ENCODE data around the gene PEAK1.

Gene PEAK1

DNA sequence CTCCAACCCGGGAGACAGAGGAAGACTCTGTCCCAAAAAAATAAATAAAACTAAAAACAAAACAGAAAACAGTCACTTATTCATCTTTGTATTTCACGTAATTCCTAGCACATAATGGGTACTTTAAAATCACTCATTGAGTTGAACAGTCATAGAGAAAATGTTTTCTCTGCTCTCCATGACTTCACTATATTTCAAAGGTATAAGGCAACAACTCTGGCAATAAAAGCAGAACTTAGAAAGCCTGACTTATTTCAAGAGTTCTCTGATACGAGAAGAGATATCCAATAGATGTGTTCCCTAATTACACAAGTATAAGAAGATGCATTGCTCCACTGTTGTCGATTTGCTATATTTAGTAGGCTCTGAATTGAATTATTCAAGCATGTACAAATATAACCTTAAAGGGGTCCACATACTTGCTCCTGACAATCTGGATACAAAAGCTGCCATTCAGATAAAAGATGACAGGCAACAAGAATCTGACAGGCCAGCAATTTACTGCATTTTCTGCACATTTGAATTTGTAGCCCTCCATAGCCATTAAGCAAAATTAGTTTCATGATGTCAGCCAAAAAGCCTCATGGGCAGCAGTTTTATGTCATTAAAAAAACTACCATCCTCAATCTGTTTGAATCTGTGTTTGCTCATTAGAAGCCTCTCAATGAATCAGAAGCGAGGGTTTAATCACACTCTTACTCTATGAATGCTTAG lies 47.9 kb downstream of the PEAK1 start:
- no peak overlapping the region for H3K4me3 Mint-ChIP-seq
- no peaks in the 10 kb centered on the region for H3K27me3 Mint-ChIP-seq (ENCODE audit: low read depth)
- H3K36me3 Mint-ChIP-seq (ENCODE audit: low read depth), result no peaks in the 10 kb centered on the region
- no peak overlapping the region for H3K27ac Mint-ChIP-seq
- peaks cover 2% of the 10 kb centered on the region for H3K4me1 Mint-ChIP-seq (ENCODE audit: low read depth)
- H3K9me3 Mint-ChIP-seq, result no peaks in the 10 kb centered on the region

- H3K27me3 Mint-ChIP-seq (ENCODE audit: low read depth), result no peaks in the 10 kb centered on the region
- H3K4me1 Mint-ChIP-seq (ENCODE audit: low read depth), result no peaks in the 10 kb centered on the region
- H3K27ac Mint-ChIP-seq, result no peak overlapping the region
- H3K9me3 Mint-ChIP-seq, result no peaks in the 10 kb centered on the region
- peaks cover 4% of the 10 kb centered on the region for H3K36me3 Mint-ChIP-seq (ENCODE audit: low read depth)
- no peak overlapping the region for H3K4me3 Mint-ChIP-seq
These were observed 49.3 kb downstream of the PEAK1 start for GRCh38 chr15:77370580-77370979.

DNA sequence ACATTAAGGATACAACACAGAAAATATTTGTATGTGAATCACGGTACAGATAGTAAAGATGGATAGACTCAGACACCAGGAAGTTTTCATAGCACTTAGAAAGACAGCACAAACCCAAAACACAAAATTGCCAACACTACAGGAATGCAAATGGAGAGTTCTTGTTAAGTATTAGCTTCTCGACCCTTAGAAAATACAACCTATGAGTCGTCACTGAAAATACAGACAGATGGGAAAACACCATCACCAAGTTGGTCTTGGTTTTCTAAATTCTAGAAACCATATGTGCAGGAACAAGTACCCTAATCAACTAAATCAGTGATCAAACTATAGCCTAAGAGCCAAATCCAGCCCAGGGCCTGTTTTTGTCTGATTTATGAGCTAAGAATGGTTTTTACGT lies 50.7 kb downstream of the PEAK1 start:
- Mint-ChIP-seq H3K27me3 (ENCODE audit: low read depth) (no peaks in the 10 kb centered on the region), H3K27ac (no peak overlapping the region), H3K4me1 (ENCODE audit: low read depth) (no peaks in the 10 kb centered on the region), H3K4me3 (no peak overlapping the region), H3K36me3 (ENCODE audit: low read depth) (peaks cover 6% of the 10 kb centered on the region), H3K9me3 (no peaks in the 10 kb centered on the region)

DNA sequence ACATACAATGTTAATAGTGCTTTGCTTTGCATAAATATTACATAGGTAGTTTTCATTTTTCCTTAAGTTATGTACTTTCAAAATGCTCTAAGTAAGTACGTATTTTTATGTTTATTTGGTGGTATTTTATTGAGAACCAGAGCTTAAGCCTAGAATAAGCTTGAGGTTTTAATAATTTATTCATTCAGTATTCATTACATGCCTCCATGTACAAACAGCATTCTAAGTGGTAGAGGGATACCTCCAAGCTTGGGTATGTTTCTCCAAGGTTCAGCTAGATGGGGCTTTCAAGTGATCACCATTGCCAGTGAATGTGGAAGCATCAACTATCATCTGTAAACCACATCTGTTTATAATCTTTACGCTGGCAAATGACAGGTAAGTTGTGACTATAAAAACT lies 52.3 kb downstream of the PEAK1 start:
- Mint-ChIP-seq H3K27ac (no peak overlapping the region), H3K4me1 (ENCODE audit: low read depth) (no peaks in the 10 kb centered on the region), H3K36me3 (ENCODE audit: low read depth) (peaks cover 13% of the 10 kb centered on the region), H3K27me3 (ENCODE audit: low read depth) (no peaks in the 10 kb centered on the region), H3K9me3 (no peaks in the 10 kb centered on the region), H3K4me3 (no peak overlapping the region)

- Mint-ChIP-seq H3K27me3 (ENCODE audit: low read depth) (no peaks in the 10 kb centered on the region), H3K36me3 (ENCODE audit: low read depth) (peaks cover 17% of the 10 kb centered on the region)
These were observed 58.4 kb downstream of the PEAK1 start for GRCh38 chr15:77361456-77361855.

GRCh38 chr15:77358545-77359240 lies 61.2 kb downstream of the PEAK1 start:
- Mint-ChIP-seq H3K9me3 (no peaks in the 10 kb centered on the region), H3K4me3 (no peak overlapping the region), H3K27ac (no peak overlapping the region), H3K4me1 (ENCODE audit: low read depth) (peaks cover 4% of the 10 kb centered on the region), H3K36me3 (ENCODE audit: low read depth) (peaks cover 10% of the 10 kb centered on the region), H3K27me3 (ENCODE audit: low read depth) (no peaks in the 10 kb centered on the region)

More at GRCh38 chr15:77361456-77361855, 58.4 kb downstream of the PEAK1 start:
- H3K9me3 Mint-ChIP-seq, result no peaks in the 10 kb centered on the region
- no peak overlapping the region for H3K4me3 Mint-ChIP-seq
- H3K27ac Mint-ChIP-seq, result no peak overlapping the region
- H3K4me1 Mint-ChIP-seq (ENCODE audit: low read depth), result no peaks in the 10 kb centered on the region

DNA sequence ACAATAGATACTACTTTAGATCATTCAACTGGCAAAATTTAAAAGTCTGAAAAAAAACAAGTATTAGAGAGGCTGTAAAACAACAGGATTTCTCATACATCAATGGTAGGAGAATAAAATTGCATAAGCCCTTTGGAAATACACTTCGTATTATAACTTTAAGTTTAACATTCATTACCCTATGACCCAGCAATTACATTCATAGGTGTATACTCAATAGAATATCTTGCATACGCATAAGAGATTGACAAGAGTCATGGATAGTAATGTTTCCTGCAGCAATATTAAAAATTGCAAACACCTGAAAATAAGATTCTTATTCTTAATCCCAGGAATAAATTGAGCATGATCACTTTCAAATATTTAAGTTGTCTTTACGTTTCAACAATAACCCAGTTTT lies 63.6 kb downstream of the PEAK1 start:
- H3K36me3 Mint-ChIP-seq (ENCODE audit: low read depth), result peaks cover 4% of the 10 kb centered on the region
- no peaks in the 10 kb centered on the region for H3K27me3 Mint-ChIP-seq (ENCODE audit: low read depth)
- no peaks in the 10 kb centered on the region for H3K9me3 Mint-ChIP-seq

GRCh38 chr15:77355321-77355720 lies 64.6 kb downstream of the PEAK1 start:
- H3K27ac Mint-ChIP-seq, result no peak overlapping the region
- H3K36me3 Mint-ChIP-seq (ENCODE audit: low read depth), result peaks cover 1% of the 10 kb centered on the region
- H3K4me1 Mint-ChIP-seq (ENCODE audit: low read depth), result peaks cover 4% of the 10 kb centered on the region
- H3K4me3 Mint-ChIP-seq, result no peak overlapping the region
- no peaks in the 10 kb centered on the region for H3K9me3 Mint-ChIP-seq
- H3K27me3 Mint-ChIP-seq (ENCODE audit: low read depth), result no peaks in the 10 kb centered on the region

More for the DNA sequence above, 63.6 kb downstream of the PEAK1 start:
- Mint-ChIP-seq H3K27ac (no peak overlapping the region), H3K4me1 (ENCODE audit: low read depth) (peaks cover 4% of the 10 kb centered on the region), H3K4me3 (no peak overlapping the region)

GRCh38 chr15:77354063-77354462 lies 65.8 kb downstream of the PEAK1 start:
- no peaks in the 10 kb centered on the region for H3K27me3 Mint-ChIP-seq (ENCODE audit: low read depth)
- peaks cover 1% of the 10 kb centered on the region for H3K36me3 Mint-ChIP-seq (ENCODE audit: low read depth)
- peaks cover 4% of the 10 kb centered on the region for H3K4me1 Mint-ChIP-seq (ENCODE audit: low read depth)
- no peaks in the 10 kb centered on the region for H3K9me3 Mint-ChIP-seq
- no peak overlapping the region for H3K27ac Mint-ChIP-seq
- no peak overlapping the region for H3K4me3 Mint-ChIP-seq

GRCh38 chr15:77352887-77353286 lies 67.0 kb downstream of the PEAK1 start:
- no peaks in the 10 kb centered on the region for H3K9me3 Mint-ChIP-seq
- H3K27ac Mint-ChIP-seq, result no peak overlapping the region
- H3K27me3 Mint-ChIP-seq (ENCODE audit: low read depth), result no peaks in the 10 kb centered on the region
- no peak overlapping the region for H3K4me3 Mint-ChIP-seq
- peaks cover 1% of the 10 kb centered on the region for H3K36me3 Mint-ChIP-seq (ENCODE audit: low read depth)
- H3K4me1 Mint-ChIP-seq (ENCODE audit: low read depth), result peaks cover 4% of the 10 kb centered on the region

- peaks cover 4% of the 10 kb centered on the region for H3K36me3 Mint-ChIP-seq (ENCODE audit: low read depth)
- no peak overlapping the region for H3K4me3 Mint-ChIP-seq
- H3K27ac Mint-ChIP-seq, result no peak overlapping the region
- H3K4me1 Mint-ChIP-seq (ENCODE audit: low read depth), result peaks cover 9% of the 10 kb centered on the region
- no peaks in the 10 kb centered on the region for H3K9me3 Mint-ChIP-seq
- H3K27me3 Mint-ChIP-seq (ENCODE audit: low read depth), result no peaks in the 10 kb centered on the region
These were observed 69.1 kb downstream of the PEAK1 start for GRCh38 chr15:77350792-77351191.

GRCh38 chr15:77349666-77350065 lies 70.2 kb downstream of the PEAK1 start:
- Mint-ChIP-seq H3K4me1 (ENCODE audit: low read depth) (peaks cover 9% of the 10 kb centered on the region), H3K9me3 (no peaks in the 10 kb centered on the region), H3K27me3 (ENCODE audit: low read depth) (no peaks in the 10 kb centered on the region), H3K4me3 (no peak overlapping the region), H3K36me3 (ENCODE audit: low read depth) (peaks cover 4% of the 10 kb centered on the region), H3K27ac (no peak overlapping the region)

DNA sequence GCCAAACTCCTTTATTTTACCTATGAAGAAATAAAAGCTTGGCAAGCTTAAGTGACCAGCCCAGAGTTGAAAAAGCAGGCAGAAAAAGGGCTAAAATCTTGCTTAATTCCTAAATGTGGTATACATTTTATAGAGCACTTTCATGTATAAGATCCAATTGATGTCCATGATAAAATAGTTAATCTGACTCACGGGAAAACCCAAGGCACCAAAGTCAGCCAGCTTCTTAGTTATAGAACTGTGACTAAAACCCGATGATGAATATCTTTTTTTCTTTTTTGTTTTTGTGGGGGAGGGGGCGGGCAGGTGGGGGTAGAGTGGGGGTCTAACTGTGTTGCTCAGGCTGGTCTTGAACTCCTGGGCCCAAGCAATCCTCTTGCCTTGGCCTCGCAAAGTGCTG lies 71.4 kb downstream of the PEAK1 start:
- H3K4me3 Mint-ChIP-seq, result no peak overlapping the region
- H3K27me3 Mint-ChIP-seq (ENCODE audit: low read depth), result no peaks in the 10 kb centered on the region

DNA sequence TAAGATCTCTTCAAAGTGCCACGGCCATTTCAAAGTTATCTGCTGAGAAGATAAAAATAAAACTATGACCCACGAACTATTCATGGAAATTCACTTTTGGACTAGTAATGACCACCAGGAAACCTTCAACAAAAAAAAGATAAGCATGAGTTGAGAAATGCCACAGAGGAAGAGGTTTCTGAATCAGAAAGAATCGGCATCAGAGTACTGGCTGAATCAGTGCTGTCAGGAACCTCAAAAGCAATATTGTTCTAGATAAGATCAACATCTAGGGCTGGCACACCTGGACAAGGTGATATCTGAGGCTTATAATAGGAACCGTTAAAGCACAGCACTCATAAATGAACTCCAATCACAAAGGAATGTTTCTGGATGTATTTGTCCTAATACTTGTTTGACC lies 72.7 kb downstream of the PEAK1 start:
- H3K27me3 Mint-ChIP-seq (ENCODE audit: low read depth), result no peaks in the 10 kb centered on the region
- peaks cover 4% of the 10 kb centered on the region for H3K4me1 Mint-ChIP-seq (ENCODE audit: low read depth)
- H3K9me3 Mint-ChIP-seq, result peaks cover 1% of the 10 kb centered on the region
- no peak overlapping the region for H3K4me3 Mint-ChIP-seq
- H3K36me3 Mint-ChIP-seq (ENCODE audit: low read depth), result peaks cover 4% of the 10 kb centered on the region
- no peak overlapping the region for H3K27ac Mint-ChIP-seq

More for the DNA sequence above, 71.4 kb downstream of the PEAK1 start:
- no peaks in the 10 kb centered on the region for H3K9me3 Mint-ChIP-seq
- H3K4me1 Mint-ChIP-seq (ENCODE audit: low read depth), result peaks cover 4% of the 10 kb centered on the region
- H3K36me3 Mint-ChIP-seq (ENCODE audit: low read depth), result peaks cover 4% of the 10 kb centered on the region
- no peak overlapping the region for H3K27ac Mint-ChIP-seq
